Suprapubic skin (tissue), 4 donors: ENCODE measurements around the gene PIGQ.

Experiments
- CTCF ChIP-seq, 2 donors: fragments of 200-600 bp in 1 of 2; fragments of 450-650 bp in 1 of 2; sonication (generic) in 1 of 2; IDR thresholded peaks; one replicate each; pipeline ENCODE4 v1.5.1; 2016 to 2019; ENCODE audit warnings: antibody characterized with exemption in 2 of 2, mild to moderate bottlenecking in 1 of 2, moderate library complexity in 1 of 2
- EP300 ChIP-seq: sonication (generic); formaldehyde crosslinking; IDR thresholded peaks from one replicate; pipeline ENCODE4 v1.6.1; 2017; ENCODE audit warnings: antibody characterized with exemption
- POLR2A ChIP-seq, 2 donors: fragments of 450-650 bp; IDR thresholded peaks; one replicate each; pipeline ENCODE4 v1.6.1; 2017; ENCODE audit warnings: antibody characterized with exemption in 2 of 2, mild to moderate bottlenecking in 2 of 2, moderate library complexity in 2 of 2
- POLR2AphosphoS5 ChIP-seq, 3 donors: sonication (generic); formaldehyde crosslinking; IDR thresholded peaks; one replicate each; pipeline ENCODE4 v1.6.1; 2017; ENCODE audit warnings: antibody characterized with exemption in 3 of 3

GRCh38 chr16:523097-523741, 46.5 kb upstream of the PIGQ start:
- TF ChIP-seq POLR2AphosphoS5 (IDR thresholded peaks at IDR 0.05) (no peak), POLR2A (IDR thresholded peaks at IDR 0.05) (no peak), CTCF (IDR thresholded peaks at IDR 0.05) (no peak), EP300 (no peak)
